ENCODE data around the gene KDM8.
"Not testable (repeated sequence)": the region's sequence is repeated elsewhere in the genome, so short reads cannot be mapped to it uniquely, and the experiment has no call there.

- TF ChIP-seq CTCF (IDR thresholded peaks at IDR 0.05); MLX (CRISPR knock-in tag; IDR thresholded peaks at IDR 0.05); NR2C2 (CRISPR knock-in tag; IDR thresholded peaks at IDR 0.05); ZNF138 (CRISPR knock-in tag; conservative IDR thresholded peaks at IDR 0.05); SP1 (CRISPR knock-in tag; conservative IDR thresholded peaks at IDR 0.05); CBFB (CRISPR knock-in tag; IDR thresholded peaks at IDR 0.05; ENCODE audit: low read depth); CREB1 (CRISPR knock-in tag; IDR thresholded peaks at IDR 0.05): not testable (repeated sequence)
- TF ChIP-seq, protein P1, sequence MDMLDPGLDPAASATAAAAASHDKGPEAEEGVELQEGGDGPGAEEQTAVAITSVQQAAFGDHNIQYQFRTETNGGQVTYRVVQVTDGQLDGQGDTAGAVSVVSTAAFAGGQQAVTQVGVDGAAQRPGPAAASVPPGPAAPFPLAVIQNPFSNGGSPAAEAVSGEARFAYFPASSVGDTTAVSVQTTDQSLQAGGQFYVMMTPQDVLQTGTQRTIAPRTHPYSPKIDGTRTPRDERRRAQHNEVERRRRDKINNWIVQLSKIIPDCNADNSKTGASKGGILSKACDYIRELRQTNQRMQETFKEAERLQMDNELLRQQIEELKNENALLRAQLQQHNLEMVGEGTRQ (CRISPR knock-in tag; IDR thresholded peaks at IDR 0.05): not testable (repeated sequence)
These were observed 45.6 kb downstream of the KDM8 start for GRCh38 chr16:27248886-27249285.
